ENCODE data around the gene RIPOR2.
"Not testable (repeated sequence)": the region's sequence is repeated elsewhere in the genome, so short reads cannot be mapped to it uniquely, and the experiment has no call there.

Gene RIPOR2

GRCh38 chr6:24902782-24903181 is 33.0 kb downstream of the RIPOR2 start:
- DNase-seq (ENCODE audit: low read depth in 2 of 2): no peak

- DNase-seq (ENCODE audit: low read depth in 2 of 2): no peak
Measured at GRCh38 chr6:24901698-24902328, 33.9 kb downstream of the RIPOR2 start.

- DNase-seq (ENCODE audit: low read depth in 2 of 2): no peak
Measured at GRCh38 chr6:24900917-24901697, 34.7 kb downstream of the RIPOR2 start.

GRCh38 chr6:24899997-24900325 is 35.8 kb downstream of the RIPOR2 start:
- DNase-seq (ENCODE audit: low read depth in 2 of 2): peak in 1 of 2 donors; percentile 34

GRCh38 chr6:24899136-24899996 is 36.4 kb downstream of the RIPOR2 start:
- DNase-seq (ENCODE audit: low read depth in 2 of 2): no peak

- no peak for DNase-seq (ENCODE audit: low read depth in 2 of 2)
Measured at GRCh38 chr6:24898676-24899075, 37.1 kb downstream of the RIPOR2 start.

GRCh38 chr6:24897186-24897585 is 38.6 kb downstream of the RIPOR2 start:
- DNase-seq (ENCODE audit: low read depth in 2 of 2): no peak

- DNase-seq (ENCODE audit: low read depth in 2 of 2): no peak
Measured at GRCh38 chr6:24893342-24893850, 42.4 kb downstream of the RIPOR2 start.

- DNase-seq (ENCODE audit: low read depth in 2 of 2): no peak
Measured at GRCh38 chr6:24891004-24891403, 44.8 kb downstream of the RIPOR2 start.

GRCh38 chr6:24890471-24890870 is 45.3 kb downstream of the RIPOR2 start:
- DNase-seq (ENCODE audit: low read depth in 2 of 2): no peak

- DNase-seq (ENCODE audit: low read depth in 2 of 2): no peak
Measured at GRCh38 chr6:24888715-24889370, 46.9 kb downstream of the RIPOR2 start.

GRCh38 chr6:24887545-24888140 is 48.1 kb downstream of the RIPOR2 start:
- DNase-seq (ENCODE audit: low read depth in 2 of 2): no peak

GRCh38 chr6:24883618-24884017 is 52.1 kb downstream of the RIPOR2 start:
- peak in 1 of 2 donors; percentile 25 for DNase-seq (ENCODE audit: low read depth in 2 of 2)

GRCh38 chr6:24882835-24883555 is 52.8 kb downstream of the RIPOR2 start:
- no peak for DNase-seq (ENCODE audit: low read depth in 2 of 2)

- DNase-seq (ENCODE audit: low read depth in 2 of 2): no peak
Measured at GRCh38 chr6:24882295-24882694, 53.5 kb downstream of the RIPOR2 start.

GRCh38 chr6:24881376-24881775 is 54.4 kb downstream of the RIPOR2 start:
- DNase-seq (ENCODE audit: low read depth in 2 of 2): no peak

- DNase-seq (ENCODE audit: low read depth in 2 of 2): no peak
Measured at GRCh38 chr6:24880451-24880850, 55.3 kb downstream of the RIPOR2 start.

- no peak for DNase-seq (ENCODE audit: low read depth in 2 of 2)
Measured at GRCh38 chr6:24879351-24879750, 56.4 kb downstream of the RIPOR2 start.

- DNase-seq (ENCODE audit: low read depth in 2 of 2): not testable (repeated sequence)
Measured at GRCh38 chr6:24877747-24878146, 58.0 kb downstream of the RIPOR2 start.

All from activated CD4-positive, alpha-beta T cell treated with anti-CD3 and anti-CD28 coated beads for 24 hours (primary cell).